Progenitor cell of endocrine pancreas (in vitro differentiated cells): Measurements from ENCODE around the gene FAM3C. TPM values are rescaled to one million over a fixed set of nuclear protein-coding genes. Genes with fewer than 3 reads are reported as not detected.
"Not testable (repeated sequence)": the region's sequence is repeated elsewhere in the genome, so short reads cannot be mapped to it uniquely, and the experiment has no call there.

Source experiments
- DNase-seq: peaks from one replicate; pipeline ENCODE4 v3.0.0; 2021; ENCODE audit warnings: low spot score; ENCODE audit not compliant: unreplicated experiment
- H3K27ac Mint-ChIP-seq: 2 replicates; pipeline ENCODE4 v1.8.0; 2021; ENCODE audit warnings: mild to moderate bottlenecking, moderate library complexity, mixed read lengths
- H3K27me3 Mint-ChIP-seq: 2 replicates; pipeline ENCODE4 v1.8.0; 2021; ENCODE audit warnings: mixed read lengths
- H3K36me3 Mint-ChIP-seq: 2 replicates; pipeline ENCODE4 v1.8.0; 2022; ENCODE audit warnings: mixed read lengths; ENCODE audit not compliant: insufficient read depth
- H3K4me1 Mint-ChIP-seq: 2 replicates; pipeline ENCODE4 v1.8.0; 2021; ENCODE audit warnings: low read depth, mixed read lengths
- H3K4me3 Mint-ChIP-seq: 2 replicates; pipeline ENCODE4 v1.8.0; 2021; ENCODE audit warnings: low read depth, mild to moderate bottlenecking, moderate library complexity, mixed read lengths
- H3K9me3 Mint-ChIP-seq: 2 replicates; pipeline ENCODE4 v1.8.0; 2021; ENCODE audit warnings: low read depth, mixed read lengths
- CTCF ChIP-seq: fragments of 200-600 bp; sonication (generic); IDR thresholded peaks from one replicate; pipeline ENCODE4 v1.5.0; 2021; ENCODE audit warnings: antibody characterized with exemption, mild to moderate bottlenecking; ENCODE audit not compliant: unreplicated experiment
- total RNA-seq: library from RNA; stranded (reverse); gene quantifications from 2 replicates; pipeline ENCODE4 v1.2.1, GENCODE V29; 2021

The FAM3C gene
- total RNA-seq, 1 donor from 2014 or later = 39.1 TPM

GRCh38 chr7:121430558-121430957 is 34.5 kb upstream of the FAM3C start:
- H3K9me3 Mint-ChIP-seq = no peaks in the 10 kb centered on the region
- DNase-seq = no peak
- H3K27me3 Mint-ChIP-seq = no peaks in the 10 kb centered on the region
- no peak overlapping the region for H3K27ac Mint-ChIP-seq
- no peaks in the 10 kb centered on the region for H3K4me1 Mint-ChIP-seq
- H3K36me3 Mint-ChIP-seq = no peaks in the 10 kb centered on the region
- no peak overlapping the region for H3K4me3 Mint-ChIP-seq
- TF ChIP-seq CTCF = no peak

GRCh38 chr7:121429798-121430197 is 33.7 kb upstream of the FAM3C start:
- TF ChIP-seq CTCF = no peak
- H3K4me3 Mint-ChIP-seq = no peak overlapping the region
- no peak overlapping the region for H3K27ac Mint-ChIP-seq
- no peaks in the 10 kb centered on the region for H3K4me1 Mint-ChIP-seq
- H3K9me3 Mint-ChIP-seq = no peaks in the 10 kb centered on the region
- no peak for DNase-seq
- no peaks in the 10 kb centered on the region for H3K27me3 Mint-ChIP-seq
- H3K36me3 Mint-ChIP-seq = no peaks in the 10 kb centered on the region

GRCh38 chr7:121428855-121429489 is 32.9 kb upstream of the FAM3C start:
- DNase-seq = no peak
- no peak for TF ChIP-seq CTCF
- Mint-ChIP-seq H3K27ac (no peak overlapping the region), H3K27me3 (no peaks in the 10 kb centered on the region), H3K4me1 (no peaks in the 10 kb centered on the region), H3K36me3 (no peaks in the 10 kb centered on the region), H3K9me3 (no peaks in the 10 kb centered on the region), H3K4me3 (no peak overlapping the region)

GRCh38 chr7:121421743-121422142 is 25.6 kb upstream of the FAM3C start:
- H3K4me3 Mint-ChIP-seq, H3K27ac Mint-ChIP-seq, H3K36me3 Mint-ChIP-seq, DNase-seq, H3K9me3 Mint-ChIP-seq, H3K4me1 Mint-ChIP-seq, H3K27me3 Mint-ChIP-seq: not testable (repeated sequence)

GRCh38 chr7:121420976-121421375 is 24.9 kb upstream of the FAM3C start:
- H3K4me3 Mint-ChIP-seq = no peak overlapping the region
- no peak for TF ChIP-seq CTCF
- H3K27me3 Mint-ChIP-seq = no peaks in the 10 kb centered on the region
- no peaks in the 10 kb centered on the region for H3K36me3 Mint-ChIP-seq
- H3K27ac Mint-ChIP-seq = no peak overlapping the region
- H3K9me3 Mint-ChIP-seq = no peaks in the 10 kb centered on the region
- DNase-seq = no peak
- peaks cover 5% of the 10 kb centered on the region for H3K4me1 Mint-ChIP-seq
